ENCODE measurements around the gene CLIC2. TPM values are rescaled to one million over a fixed set of nuclear protein-coding genes. Genes with fewer than 3 reads are reported as not detected.

CLIC2 gene
- total RNA-seq, 1 experiment from 2014 or later = 0.89 TPM

DNA sequence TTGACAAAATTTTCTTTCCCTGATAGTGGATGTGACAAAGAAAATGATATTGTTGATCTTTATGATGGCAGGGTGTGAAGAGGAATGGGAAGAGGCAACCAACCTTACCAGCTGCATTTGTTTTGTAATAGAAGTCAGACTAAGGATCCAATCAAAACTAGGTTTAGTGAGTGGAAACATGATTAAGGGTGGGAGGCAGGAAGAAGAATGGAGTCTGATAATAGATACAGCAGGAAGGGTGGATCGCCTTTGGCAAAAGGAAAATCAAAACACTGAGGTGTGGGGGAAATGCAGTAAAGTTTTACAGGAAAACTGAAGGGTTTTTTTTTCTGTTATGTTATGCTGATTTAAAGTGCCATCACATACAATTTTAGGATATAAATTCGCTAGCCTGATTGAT lies 3.4 kb downstream of the CLIC2 start:
- Histone ChIP-seq H3K27ac (ENCODE audit: low read depth, low read length) (no peak overlapping the region), H3K79me2 (ENCODE audit: insufficient read depth, low read length) (no peaks in the 10 kb centered on the region), H3K9me3 (ENCODE audit: control insufficient read depth in 1 of 2, insufficient read depth in 1 of 2, low read depth in 1 of 2, low read length in 2 of 2) (no peaks in the 10 kb centered on the region), H3K9ac (ENCODE audit: low read length) (no peak overlapping the region), H3K4me1 (ENCODE audit: control insufficient read depth in 1 of 2, insufficient read depth in 2 of 2, low read length in 2 of 2) (no peaks in the 10 kb centered on the region), H3K4me3 (replicated peaks in 1 of 2; ENCODE audit: low read depth in 1 of 2, low read length in 2 of 2) (no peak overlapping the region), H4K20me1 (ENCODE audit: insufficient read depth) (no peaks in the 10 kb centered on the region), H3K4me2 (ENCODE audit: low read length) (no peak overlapping the region), H3K9me2 (ENCODE audit: insufficient read depth) (no peaks in the 10 kb centered on the region), H3K27me3 (ENCODE audit: insufficient read depth, low read length) (no peaks in the 10 kb centered on the region), H2AFZ (ENCODE audit: low read depth, low read length, poor library complexity, severe bottlenecking) (no peak overlapping the region), H3K36me3 (ENCODE audit: control insufficient read depth in 1 of 2, insufficient read depth in 2 of 2, low read length in 2 of 2) (no peaks in the 10 kb centered on the region)
- ATAC-seq (no peak), DNase-seq (ENCODE audit: low read depth, low spot score) (no peak)
- intact Hi-C loops (cut with micrococcal nuclease) = no loop called here
- BruUV-seq (replicated peaks) = no TSS peak
- RAD21 ChIA-PET (ENCODE audit: low non-redundant PET in 1 of 2, low total read pairs in 2 of 2, uncharacterized antibody in 2 of 2, unreplicated experiment in 2 of 2) = no interaction called here
- CTCF ChIA-PET = no interaction called here
- TF ChIP-seq JUND (IDR thresholded peaks at IDR 0.05) (no peak), EGR1 (IDR thresholded peaks at IDR 0.05; ENCODE audit: low read depth) (no peak), ELF1 (IDR thresholded peaks at IDR 0.05; ENCODE audit: borderline replicate concordance, low read depth) (no peak), ZNF274 (IDR thresholded peaks at IDR 0.05; ENCODE audit: low read depth, low read length) (no peak), SIN3A (IDR thresholded peaks at IDR 0.05; ENCODE audit: low read depth) (no peak), SP1 (IDR thresholded peaks at IDR 0.05; ENCODE audit: low read depth) (no peak), POLR2AphosphoS5 (IDR thresholded peaks at IDR 0.05; ENCODE audit: low read depth, low read length) (no peak), SRF (IDR thresholded peaks at IDR 0.05; ENCODE audit: low read depth) (no peak), CEBPB (IDR thresholded peaks at IDR 0.05; ENCODE audit: low read depth) (no peak), FOSL1 (IDR thresholded peaks at IDR 0.05; ENCODE audit: low read depth) (no peak), RAD21 (IDR thresholded peaks at IDR 0.05; ENCODE audit: low read depth) (no peak), EZH2phosphoT487 (IDR thresholded peaks at IDR 0.05; ENCODE audit: borderline replicate concordance) (no peak), ZFX (IDR thresholded peaks at IDR 0.05) (no peak), CBX3 (IDR thresholded peaks at IDR 0.05; ENCODE audit: low read depth) (no peak), POLR2A (IDR thresholded peaks at IDR 0.05; ENCODE audit: borderline replicate concordance, extremely low read depth, insufficient read depth, insufficient read length) (no peak)
- TF ChIP-seq, protein P1, sequence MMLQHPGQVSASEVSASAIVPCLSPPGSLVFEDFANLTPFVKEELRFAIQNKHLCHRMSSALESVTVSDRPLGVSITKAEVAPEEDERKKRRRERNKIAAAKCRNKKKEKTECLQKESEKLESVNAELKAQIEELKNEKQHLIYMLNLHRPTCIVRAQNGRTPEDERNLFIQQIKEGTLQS (IDR thresholded peaks at IDR 0.05) = no peak
- TF ChIP-seq, protein P2, sequence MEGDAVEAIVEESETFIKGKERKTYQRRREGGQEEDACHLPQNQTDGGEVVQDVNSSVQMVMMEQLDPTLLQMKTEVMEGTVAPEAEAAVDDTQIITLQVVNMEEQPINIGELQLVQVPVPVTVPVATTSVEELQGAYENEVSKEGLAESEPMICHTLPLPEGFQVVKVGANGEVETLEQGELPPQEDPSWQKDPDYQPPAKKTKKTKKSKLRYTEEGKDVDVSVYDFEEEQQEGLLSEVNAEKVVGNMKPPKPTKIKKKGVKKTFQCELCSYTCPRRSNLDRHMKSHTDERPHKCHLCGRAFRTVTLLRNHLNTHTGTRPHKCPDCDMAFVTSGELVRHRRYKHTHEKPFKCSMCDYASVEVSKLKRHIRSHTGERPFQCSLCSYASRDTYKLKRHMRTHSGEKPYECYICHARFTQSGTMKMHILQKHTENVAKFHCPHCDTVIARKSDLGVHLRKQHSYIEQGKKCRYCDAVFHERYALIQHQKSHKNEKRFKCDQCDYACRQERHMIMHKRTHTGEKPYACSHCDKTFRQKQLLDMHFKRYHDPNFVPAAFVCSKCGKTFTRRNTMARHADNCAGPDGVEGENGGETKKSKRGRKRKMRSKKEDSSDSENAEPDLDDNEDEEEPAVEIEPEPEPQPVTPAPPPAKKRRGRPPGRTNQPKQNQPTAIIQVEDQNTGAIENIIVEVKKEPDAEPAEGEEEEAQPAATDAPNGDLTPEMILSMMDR (IDR thresholded peaks at IDR 0.05 in 2 of 3, conservative IDR thresholded peaks at IDR 0.05 in 1 of 3; ENCODE audit: borderline replicate concordance in 1 of 3, insufficient read depth in 1 of 3, low read depth in 2 of 3, low read length in 2 of 3) = no peak
- TF ChIP-seq, protein P3, sequence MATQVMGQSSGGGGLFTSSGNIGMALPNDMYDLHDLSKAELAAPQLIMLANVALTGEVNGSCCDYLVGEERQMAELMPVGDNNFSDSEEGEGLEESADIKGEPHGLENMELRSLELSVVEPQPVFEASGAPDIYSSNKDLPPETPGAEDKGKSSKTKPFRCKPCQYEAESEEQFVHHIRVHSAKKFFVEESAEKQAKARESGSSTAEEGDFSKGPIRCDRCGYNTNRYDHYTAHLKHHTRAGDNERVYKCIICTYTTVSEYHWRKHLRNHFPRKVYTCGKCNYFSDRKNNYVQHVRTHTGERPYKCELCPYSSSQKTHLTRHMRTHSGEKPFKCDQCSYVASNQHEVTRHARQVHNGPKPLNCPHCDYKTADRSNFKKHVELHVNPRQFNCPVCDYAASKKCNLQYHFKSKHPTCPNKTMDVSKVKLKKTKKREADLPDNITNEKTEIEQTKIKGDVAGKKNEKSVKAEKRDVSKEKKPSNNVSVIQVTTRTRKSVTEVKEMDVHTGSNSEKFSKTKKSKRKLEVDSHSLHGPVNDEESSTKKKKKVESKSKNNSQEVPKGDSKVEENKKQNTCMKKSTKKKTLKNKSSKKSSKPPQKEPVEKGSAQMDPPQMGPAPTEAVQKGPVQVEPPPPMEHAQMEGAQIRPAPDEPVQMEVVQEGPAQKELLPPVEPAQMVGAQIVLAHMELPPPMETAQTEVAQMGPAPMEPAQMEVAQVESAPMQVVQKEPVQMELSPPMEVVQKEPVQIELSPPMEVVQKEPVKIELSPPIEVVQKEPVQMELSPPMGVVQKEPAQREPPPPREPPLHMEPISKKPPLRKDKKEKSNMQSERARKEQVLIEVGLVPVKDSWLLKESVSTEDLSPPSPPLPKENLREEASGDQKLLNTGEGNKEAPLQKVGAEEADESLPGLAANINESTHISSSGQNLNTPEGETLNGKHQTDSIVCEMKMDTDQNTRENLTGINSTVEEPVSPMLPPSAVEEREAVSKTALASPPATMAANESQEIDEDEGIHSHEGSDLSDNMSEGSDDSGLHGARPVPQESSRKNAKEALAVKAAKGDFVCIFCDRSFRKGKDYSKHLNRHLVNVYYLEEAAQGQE (IDR thresholded peaks at IDR 0.05; ENCODE audit: low read depth) = no peak
- TF ChIP-seq, protein P4, sequence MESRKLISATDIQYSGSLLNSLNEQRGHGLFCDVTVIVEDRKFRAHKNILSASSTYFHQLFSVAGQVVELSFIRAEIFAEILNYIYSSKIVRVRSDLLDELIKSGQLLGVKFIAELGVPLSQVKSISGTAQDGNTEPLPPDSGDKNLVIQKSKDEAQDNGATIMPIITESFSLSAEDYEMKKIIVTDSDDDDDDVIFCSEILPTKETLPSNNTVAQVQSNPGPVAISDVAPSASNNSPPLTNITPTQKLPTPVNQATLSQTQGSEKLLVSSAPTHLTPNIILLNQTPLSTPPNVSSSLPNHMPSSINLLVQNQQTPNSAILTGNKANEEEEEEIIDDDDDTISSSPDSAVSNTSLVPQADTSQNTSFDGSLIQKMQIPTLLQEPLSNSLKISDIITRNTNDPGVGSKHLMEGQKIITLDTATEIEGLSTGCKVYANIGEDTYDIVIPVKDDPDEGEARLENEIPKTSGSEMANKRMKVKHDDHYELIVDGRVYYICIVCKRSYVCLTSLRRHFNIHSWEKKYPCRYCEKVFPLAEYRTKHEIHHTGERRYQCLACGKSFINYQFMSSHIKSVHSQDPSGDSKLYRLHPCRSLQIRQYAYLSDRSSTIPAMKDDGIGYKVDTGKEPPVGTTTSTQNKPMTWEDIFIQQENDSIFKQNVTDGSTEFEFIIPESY (IDR thresholded peaks at IDR 0.05; ENCODE audit: extremely low read depth, insufficient replicate concordance, low read length) = no peak
- POLR2A ChIA-PET = no interaction called here
